GM04504 (cell line): Measurements from ENCODE around the gene RUFY2.
A peak's percentile ranks its signal among the peaks of the same experiment; 100 is the strongest.
"Not testable (repeated sequence)": the region's sequence is repeated elsewhere in the genome, so short reads cannot be mapped to it uniquely, and the experiment has no call there.

Source experiments
- DNase-seq: peaks from one replicate; pipeline ENCODE4 v3.0.0-alpha.2; 2012; ENCODE audit warnings: low read depth

RUFY2 gene, protein sequence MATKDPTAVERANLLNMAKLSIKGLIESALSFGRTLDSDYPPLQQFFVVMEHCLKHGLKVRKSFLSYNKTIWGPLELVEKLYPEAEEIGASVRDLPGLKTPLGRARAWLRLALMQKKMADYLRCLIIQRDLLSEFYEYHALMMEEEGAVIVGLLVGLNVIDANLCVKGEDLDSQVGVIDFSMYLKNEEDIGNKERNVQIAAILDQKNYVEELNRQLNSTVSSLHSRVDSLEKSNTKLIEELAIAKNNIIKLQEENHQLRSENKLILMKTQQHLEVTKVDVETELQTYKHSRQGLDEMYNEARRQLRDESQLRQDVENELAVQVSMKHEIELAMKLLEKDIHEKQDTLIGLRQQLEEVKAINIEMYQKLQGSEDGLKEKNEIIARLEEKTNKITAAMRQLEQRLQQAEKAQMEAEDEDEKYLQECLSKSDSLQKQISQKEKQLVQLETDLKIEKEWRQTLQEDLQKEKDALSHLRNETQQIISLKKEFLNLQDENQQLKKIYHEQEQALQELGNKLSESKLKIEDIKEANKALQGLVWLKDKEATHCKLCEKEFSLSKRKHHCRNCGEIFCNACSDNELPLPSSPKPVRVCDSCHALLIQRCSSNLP

DNA sequence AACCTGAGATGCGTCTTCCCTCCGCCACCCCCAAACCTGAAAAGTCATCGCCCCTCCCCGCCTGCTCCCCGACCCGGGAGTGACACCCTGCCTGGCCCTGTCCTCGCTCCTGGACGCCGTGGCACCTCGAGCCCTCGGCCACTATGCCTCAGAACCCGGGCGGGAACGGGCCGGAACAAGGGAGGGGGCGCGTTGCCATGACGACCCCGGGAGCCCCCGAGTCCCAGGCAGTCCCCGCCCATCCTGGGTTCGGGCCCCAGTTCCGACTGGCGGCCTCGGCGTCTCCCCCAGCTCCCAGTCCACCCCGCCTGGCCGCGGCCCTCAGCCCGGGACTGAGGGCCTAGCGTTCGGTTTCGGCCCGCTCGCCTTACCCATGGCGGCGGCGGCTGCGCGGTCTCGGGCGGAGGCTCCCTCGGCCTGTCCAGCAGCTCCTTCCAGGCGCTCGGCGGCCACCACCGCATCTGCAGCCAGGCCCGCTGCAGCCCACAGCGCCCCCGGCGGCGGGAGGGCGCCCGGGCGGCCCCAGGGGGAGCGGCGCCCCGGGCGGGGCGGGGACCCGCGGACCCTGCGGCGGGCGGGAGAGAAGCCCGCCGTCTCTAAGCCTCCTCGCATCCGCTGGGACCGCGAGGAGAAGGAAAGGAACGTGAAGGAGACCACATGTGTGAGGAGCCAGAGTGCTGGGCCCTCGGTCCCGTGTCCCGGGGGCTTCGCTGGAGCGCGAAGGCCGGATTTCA, at the start of gene RUFY2:
Gene RUFY2 (minus strand): TSS at position 463 of the 734 bp plus-strand sequence. CDS start 88 bp downstream, at position 375.
- peak; percentile 59 for DNase-seq

DNA sequence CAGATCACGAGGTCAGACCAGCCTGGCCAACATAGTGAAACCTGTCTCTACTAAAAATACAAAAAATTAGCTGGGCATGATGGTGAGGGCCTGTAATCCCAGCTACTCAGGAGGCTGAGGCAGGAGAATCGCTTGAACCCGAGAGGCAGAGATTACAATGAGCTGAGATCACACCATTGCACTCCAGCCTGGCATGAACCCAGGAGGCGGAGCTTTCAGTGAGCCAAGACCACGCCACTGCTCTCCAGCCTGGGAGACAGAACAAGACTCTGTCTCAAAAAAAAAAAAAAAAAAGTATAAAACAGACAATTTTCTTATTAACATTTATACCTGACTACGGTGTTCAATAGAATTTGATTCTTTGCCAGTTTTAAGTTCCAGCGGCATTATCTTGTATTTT, 42.6 kb upstream of the RUFY2 start:
- DNase-seq, result not testable (repeated sequence)

DNA sequence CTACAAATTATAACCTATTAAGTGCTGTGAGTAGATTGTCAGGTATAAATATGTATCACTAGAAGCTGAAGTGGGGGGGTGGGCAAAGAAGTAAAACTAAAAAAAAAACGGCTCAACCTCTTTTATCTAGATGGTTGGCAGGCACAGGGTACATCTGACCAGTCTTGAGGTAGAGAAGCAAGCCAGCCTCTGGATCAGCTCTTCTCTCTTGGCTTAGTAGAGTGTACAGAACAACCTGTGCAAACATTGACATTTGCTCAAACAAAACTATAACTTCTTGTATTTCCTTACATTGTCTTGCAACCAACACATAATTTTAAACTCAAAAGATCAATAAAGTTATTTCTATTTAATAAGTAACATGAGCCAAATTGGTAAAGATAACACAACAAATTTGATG, 39.1 kb upstream of the RUFY2 start:
- no peak for DNase-seq

DNA sequence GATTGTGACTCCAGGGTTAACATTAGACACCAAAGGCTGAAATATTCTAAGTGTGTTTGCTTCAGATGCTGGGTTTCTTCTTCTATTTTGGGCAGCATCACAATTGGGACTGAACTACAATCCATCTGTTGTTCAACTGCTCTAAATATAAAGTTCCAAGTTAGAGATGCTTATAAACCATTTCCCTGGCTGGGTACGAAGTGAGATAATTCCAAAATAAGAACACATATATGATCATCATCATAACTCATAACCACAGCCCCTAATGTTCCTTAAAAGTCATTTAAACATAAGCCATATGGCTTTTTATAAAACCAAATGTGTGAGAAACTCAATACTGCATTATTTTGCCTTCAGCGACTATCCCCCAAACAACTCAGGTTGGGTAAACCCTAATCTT, 35.9 kb upstream of the RUFY2 start:
- DNase-seq, result no peak

DNA sequence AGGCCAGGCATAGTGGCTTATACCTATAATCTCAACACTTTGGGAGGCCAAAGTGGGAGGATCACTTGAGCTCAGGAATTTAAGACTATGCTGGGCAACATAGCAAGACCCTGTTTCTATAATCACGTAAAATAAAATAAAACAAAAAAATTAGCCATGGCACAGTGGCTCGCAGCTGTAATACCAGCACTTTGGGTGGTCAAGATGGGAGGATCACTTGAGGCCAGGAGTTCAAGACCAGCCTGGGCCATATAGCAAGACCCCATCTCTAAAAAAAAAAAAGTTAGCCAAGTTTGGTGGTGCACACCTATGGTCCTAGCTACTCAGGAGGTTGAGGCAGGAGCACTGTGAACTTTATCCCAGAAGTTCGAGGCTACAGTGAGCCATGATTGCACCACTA, 33.8 kb upstream of the RUFY2 start:
- no peak for DNase-seq

DNA sequence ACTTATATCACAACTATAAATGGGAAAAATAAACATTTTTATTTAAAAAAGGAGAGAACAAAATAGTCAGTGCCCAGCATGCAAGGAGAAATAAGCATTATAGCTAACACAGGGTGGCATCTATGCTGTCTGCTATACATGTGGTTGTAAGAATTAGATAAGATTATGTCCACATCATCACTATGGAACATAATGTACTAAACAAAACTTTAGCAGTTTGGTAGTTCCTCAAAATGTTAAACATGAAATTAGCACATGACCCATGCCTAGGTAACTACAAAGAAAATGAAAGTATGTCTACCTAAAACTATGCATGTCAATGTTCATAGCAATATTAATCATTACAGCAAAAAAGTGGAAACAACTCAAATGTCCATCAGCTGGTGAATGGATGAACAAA, 28.7 kb upstream of the RUFY2 start:
- DNase-seq, result no peak

DNA sequence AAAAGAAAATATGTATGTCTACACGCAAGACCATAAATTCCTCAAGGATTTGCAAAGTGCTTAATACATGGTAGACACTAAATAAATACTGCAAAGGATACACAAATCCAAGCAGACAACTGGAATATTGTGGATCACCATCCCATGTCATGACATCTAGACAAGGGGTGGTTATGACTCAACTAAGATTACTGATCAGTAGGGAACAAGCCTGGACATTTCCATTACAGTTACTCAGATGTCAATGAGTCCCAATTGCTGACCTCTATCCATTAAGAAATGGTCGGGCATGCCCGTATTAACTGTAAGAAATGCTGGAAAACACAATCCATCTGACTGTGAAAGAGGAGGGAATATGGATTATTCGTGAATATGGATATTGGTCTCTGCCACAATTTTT, 27.6 kb upstream of the RUFY2 start:
- DNase-seq, result no peak

DNA sequence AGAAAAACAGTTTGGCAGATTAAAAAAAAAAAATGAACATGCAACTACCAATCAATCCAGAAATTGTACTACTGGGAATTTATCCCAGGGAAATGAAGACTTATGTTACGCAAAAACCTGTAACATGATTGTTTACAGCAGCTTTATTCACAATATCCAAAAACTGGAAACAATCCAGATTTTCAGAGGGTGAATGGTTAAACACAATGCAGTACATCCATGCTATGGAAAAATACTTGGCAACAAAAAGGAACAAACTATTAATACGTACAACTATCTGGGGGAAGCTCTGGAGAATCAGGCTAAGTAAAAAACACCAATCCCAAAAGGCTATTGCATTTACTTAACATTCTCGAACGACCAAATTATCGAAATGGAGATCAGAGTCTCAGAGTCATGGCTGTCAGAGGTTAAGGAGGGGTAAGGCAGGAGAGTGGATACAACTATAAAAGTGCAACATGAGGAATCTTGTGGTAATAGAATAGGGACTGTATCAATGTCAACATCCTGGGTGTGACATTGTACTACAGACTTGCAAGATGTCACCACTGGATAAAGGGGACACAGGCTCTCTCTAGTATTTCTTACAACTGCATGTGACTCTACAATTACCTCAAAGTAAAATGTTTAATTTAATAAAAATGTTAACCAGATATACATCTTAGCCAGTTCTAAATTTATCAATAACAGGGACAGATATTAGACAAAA, 21.5 kb upstream of the RUFY2 start:
- DNase-seq, result no peak

DNA sequence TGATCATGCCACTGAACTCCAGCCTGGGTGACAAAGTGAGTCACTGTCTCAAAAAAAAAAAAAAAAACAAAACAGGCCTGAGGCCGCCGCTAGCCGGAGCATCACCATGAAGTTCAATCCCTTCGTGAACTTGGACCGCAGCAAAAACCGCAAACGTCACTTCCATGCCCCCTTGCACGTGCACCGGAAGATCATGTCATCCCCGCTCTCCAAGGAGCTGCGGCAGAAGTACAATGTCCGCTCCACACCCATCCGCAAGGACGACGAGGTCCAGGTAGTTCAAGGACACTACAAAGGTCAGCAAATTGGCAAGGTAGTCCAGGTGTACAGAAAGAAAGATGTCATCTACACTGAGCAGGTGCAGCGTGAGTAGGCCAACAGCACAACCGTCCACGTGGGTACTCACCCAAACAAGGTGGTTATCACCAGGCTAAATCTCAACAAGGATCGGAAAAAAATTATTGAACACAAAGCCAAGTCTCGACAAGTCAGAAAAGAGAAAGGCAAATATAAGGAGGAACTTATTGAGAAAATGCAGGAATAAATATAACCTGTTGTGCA, 17.5 kb upstream of the RUFY2 start:
- DNase-seq, result no peak

DNA sequence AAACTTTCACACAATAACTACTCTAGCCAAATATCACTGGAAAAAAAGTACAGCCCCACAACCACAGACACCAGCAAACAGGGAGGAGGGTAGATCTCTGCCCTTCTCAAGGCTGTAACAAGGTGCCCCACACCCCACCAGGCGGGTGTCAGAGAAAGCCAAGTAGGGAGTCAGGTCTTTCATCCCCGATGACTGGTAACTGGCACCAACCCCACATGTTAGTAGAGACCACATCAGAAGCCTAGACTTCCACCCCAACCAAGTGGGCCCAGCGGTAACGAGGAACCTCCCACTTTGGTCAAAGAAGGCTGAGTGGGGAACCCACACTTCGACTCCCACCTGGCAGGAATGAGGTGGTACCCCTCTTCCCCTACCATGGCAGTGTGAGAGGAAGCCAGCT, 16.4 kb upstream of the RUFY2 start:
- no peak for DNase-seq

DNA sequence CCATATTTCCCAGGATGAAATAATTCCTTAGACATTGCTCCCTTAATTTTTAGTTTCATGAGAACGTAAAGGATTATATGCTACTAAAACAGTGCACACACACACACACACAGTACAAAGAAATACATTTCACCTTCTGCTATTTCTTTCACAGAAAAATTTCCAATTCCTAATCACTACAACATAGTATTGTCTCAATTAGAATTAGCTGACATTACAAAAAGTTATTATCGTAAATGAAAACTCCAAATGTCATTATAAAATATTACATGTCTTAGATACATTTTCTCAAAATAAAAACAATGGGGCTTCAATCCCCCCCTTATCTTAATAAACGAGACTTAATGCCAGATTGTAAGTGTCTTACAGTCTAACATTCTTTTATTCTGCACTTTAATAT, 12.3 kb upstream of the RUFY2 start:
- no peak for DNase-seq

DNA sequence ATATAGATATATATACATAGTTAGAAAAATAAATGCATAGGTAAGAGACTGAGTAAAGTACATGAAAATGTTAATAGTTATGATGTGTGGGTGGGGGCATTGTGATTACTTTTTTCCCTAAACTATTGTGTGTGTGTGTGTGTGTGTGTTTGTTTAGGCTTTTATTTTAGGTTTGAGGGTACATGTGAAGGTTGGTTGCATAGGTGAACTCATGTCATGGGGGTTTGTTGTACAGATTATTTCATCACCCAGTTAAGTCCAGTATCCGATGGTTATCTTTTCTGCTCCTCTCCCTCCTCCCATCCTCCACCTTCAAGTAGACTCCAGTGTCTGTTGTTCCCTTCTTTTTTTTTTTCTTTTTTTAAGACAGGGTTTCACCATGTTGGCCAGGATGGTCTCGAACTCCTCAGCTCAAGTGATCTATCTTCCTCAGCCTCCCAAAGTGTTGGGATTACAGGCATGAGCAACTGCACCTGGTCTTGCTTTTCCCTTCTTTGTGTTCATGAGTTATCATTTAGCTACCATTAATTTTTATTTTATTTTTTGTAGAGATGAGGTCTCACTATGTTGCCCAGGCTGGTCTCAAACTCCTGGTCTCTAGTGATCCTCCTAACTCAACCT, 1.9 kb upstream of the RUFY2 start:
- DNase-seq, result no peak

DNA sequence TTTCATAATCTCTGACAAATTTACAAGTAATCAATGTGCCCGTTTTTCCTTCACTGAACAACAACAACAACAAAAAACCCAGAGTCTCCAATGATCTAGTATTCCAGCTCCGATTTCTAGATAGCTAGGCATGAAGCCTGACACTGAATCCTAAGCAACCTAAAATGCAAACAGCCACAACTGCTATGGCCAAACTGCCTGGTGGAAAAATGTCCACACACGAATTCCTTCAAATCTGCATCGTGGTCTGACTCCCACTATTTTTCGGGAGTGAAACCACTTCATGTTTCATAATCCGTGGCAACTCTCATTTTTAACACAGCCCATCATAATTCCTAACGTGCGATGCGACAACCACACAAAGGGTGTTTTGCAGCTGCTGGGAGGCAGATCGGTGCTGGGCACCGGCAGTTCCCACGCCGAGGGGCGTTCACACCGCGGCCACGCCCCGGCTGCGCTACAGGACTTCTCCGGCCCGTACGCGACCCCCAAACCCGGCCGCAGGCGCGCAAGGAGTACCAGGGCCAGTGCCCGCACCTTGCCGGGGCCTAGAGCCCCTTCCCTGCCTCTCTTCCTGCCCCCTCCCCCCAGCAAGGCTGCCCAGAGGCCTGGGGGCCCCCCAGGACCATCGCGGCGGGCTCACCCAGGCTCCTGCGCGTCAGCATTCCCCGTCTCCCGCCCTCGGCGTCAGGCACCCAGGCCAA, 814 bp downstream of the RUFY2 start:
- peak; percentile 47 for DNase-seq

DNA sequence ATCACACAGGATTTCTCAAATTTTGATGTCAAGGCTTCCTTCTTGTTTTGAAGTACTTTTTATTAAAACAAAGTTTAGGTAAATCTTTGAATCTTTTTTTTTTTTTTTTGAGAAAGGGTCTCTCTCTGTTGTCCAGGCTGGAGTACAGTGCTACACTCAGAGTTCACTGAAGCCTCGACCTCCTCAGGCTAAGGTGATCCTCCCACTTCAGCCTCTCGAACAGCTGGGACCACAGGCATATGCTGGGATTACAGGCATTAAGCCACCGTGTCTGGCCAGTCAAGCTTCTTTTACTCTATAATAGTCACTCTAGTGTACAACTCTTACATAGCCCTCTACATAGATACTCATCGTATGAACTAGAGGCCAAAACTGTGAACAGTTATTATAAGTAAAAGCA, 3.4 kb downstream of the RUFY2 start:
- DNase-seq, result no peak

DNA sequence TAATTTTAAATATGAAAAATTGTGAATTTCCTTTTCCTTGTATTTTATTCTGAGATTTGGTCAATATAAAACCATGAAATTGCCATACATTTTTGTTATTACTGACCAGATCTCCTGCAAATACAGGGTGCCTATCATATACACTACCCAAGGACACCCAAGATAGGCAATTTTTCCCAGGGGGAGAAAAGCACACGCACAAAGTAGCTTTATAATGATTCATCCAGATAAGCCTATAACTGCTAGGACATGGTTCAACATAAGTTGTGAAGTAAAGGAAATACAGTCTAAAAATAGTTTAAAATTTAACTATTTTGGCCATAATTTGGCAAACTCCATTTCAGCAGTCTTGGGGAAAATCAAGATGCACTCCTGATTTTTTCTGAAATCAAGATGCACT, 4.8 kb downstream of the RUFY2 start:
- no peak for DNase-seq

DNA sequence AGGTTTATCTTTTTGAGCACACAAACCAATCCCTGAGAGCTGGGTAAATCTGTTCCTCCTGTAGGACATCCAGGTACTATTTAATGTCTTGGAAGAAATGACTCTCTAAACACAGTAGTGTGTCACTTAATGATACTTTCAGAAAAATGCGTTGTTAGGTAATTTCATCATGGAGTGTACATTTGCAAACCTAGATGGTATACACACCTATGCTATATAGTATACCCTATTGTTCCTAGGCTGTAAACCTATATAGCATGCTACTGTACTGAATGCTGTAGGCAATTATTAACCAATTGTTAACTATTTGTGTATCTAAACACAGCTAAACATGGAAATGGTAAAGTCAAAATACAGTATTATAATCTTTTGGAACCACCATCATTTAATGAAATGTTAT, 10.1 kb downstream of the RUFY2 start:
- no peak for DNase-seq

DNA sequence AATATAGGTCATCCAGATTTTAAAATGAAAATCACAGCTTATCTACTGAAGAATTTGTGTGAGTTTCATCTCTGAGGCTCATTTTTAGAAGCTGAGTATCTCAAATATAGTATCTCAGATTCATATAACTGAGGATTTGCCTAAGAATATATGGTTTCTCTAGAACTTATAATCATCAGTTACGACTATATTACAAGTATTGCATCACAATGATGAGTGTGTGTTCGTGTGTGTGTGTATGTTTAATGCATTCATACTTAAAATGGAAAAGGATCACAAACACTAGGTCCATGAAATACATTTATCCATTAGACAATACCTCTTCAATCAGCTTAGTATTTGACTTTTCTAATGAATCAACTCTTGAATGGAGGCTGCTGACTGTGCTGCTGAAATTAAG, 21.3 kb downstream of the RUFY2 start:
- DNase-seq, result no peak

DNA sequence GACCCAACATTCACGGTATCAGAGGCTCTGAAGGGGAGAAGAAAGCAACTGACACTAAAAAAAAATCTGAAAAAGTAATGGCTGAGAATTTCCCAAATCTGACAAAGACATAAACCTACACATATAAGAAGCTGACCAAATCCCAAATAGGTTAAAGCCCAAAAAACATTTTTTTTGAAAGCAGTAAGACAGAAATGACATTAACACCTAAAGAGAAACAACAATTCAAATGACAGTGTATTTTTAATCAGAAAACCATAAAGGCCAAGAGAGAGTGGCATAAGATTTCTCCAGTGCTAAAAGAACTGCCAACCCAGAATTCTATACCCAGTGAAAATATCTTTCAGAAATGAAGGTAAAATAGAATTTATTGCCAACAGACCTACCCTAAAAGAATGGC, 35.5 kb downstream of the RUFY2 start:
- no peak for DNase-seq

DNA sequence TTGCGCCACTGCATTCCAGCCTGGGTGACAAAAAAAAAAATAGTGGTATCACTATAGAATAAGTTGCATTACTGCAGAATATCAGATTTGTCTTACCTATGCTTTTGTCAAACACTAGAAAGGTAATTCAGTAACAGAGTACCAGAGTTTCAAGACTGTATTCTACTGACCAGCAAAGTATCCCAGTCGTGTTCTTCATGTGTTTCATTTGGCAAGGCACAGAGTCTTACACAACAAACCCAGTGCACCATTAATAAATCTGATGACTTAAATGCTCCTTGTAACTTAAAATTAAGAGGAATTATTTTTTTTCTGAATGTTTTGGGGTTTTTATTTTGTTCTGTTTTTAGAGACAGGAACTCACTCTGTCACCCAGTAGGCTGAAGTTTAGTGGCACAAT, 40.0 kb downstream of the RUFY2 start:
- no peak for DNase-seq

DNA sequence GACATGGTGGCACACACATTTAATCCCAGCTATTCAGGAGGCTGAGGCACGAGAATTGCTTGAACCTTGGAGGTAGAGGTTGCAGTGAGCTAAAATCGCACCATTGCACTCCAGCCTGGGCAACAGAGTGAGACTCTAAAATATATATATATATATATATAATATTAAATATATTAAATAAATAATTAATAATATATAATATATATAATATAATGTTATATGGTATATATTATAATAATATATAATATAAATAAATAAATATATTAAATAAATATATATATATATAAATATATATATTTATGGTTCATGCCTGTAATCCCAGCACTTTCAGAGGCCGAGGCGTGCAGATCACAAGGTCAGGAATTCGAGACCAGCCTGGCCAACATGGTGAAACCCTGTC, 40.5 kb downstream of the RUFY2 start:
- DNase-seq, result no peak

DNA sequence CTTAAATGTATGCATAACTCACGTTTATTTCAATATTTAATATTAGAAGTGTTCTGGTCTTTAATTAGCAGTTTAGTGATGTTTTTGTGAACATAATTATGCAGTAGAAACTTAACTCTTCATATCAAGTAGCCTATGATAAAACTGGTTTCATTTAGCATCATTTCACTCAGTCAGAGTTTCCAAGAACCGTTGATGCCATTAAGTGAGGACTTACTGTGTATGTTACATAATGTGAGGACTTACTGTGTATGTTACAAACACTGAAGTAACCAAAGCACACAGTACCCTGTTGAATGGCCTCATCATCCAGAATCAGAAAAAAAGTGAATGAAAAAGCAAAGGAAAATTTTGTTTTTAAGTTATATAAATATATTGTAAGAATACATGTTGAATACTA, 41.5 kb downstream of the RUFY2 start:
- DNase-seq, result no peak
